ENCODE results near the gene CDC14B. TPM values are rescaled to one million over a fixed set of nuclear protein-coding genes. Genes with fewer than 3 reads are reported as not detected.

Gene CDC14B
- total and polyA plus RNA-seq, 2 of the 4 experiments (the other 2 are of a cell fraction): 9.7 to 26.3 TPM

- no peak overlapping the region for H3K56ac ChIP-seq (ENCODE audit: extremely low read depth, insufficient read depth, low read length)
- no peak for TF ChIP-seq CTCF (conservative IDR thresholded peaks at IDR 0.05; ENCODE audit: low read depth, low read length)
- TF ChIP-seq CEBPB (IDR thresholded peaks at IDR 0.05; ENCODE audit: low read depth, low read length): peak; percentile 94
- no peak for TF ChIP-seq ELK1 (IDR thresholded peaks at IDR 0.05; ENCODE audit: borderline replicate concordance, low read depth, low read length)
- no peak overlapping the region for H2AFZ ChIP-seq (replicated peaks; ENCODE audit: low read length, poor library complexity)
- dilution Hi-C loops (cut with HindIII; ENCODE audit: low sequenced_read_pairs, unreplicated experiment) (no loop called here), in situ Hi-C loops (cut with MboI; ENCODE audit: low sequenced_read_pairs) (no loop called here), intact Hi-C loops (cut with micrococcal nuclease) (loop anchor here (5.0 kb wide), 1 partner anchor 41 kb away; no protein-coding TSS in a partner anchor)
- H3K9me3 ChIP-seq (ENCODE audit: control insufficient read depth, insufficient read depth, low read length): no peaks in the 10 kb centered on the region
- DNase-seq (peak; percentile 22), ATAC-seq (ENCODE audit: low read depth) (peak; percentile 34; the same call in 1 of the 2 replicates)
- H2BK120ac ChIP-seq (ENCODE audit: low read depth, low read length): no peak overlapping the region
- H3K4ac ChIP-seq (ENCODE audit: low read depth, low read length): peak overlapping the region; percentile 14; the same call in 1 of the 2 replicates
- no peaks in the 10 kb centered on the region for H3K27me3 ChIP-seq (ENCODE audit: control insufficient read depth, insufficient read depth, low read length)
- H3K18ac ChIP-seq (ENCODE audit: low read depth, low read length): peak overlapping the region; percentile 48
- H3K4me3 ChIP-seq (ENCODE audit: insufficient read depth, low read depth, low read length): no peak overlapping the region
- H4K20me1 ChIP-seq (ENCODE audit: insufficient read depth, low read length): no peaks in the 10 kb centered on the region; the same call in 1 of the 2 replicates
- H3K4me2 ChIP-seq (ENCODE audit: low read depth, low read length): peak overlapping the region; percentile 48
- H3K4me1 ChIP-seq (ENCODE audit: control insufficient read depth, insufficient read depth, low read length): peaks cover 15% of the 10 kb centered on the region
- no CpG with 5 or more reads among the region's 5 CpGs for WGBS, 2 experiments (ENCODE audit: extremely low coverage in 2 of 2, insufficient read length in 1 of 2)
- H2BK15ac ChIP-seq (ENCODE audit: low read depth, low read length): peak overlapping the region; percentile 63; the same call in 1 of the 3 replicates
- peak overlapping the region in 1 of 2 experiments; percentile 2; a peak in 1 of 4 replicates for H4K8ac ChIP-seq (ENCODE audit: low read depth in 2 of 2, low read length in 2 of 2)
- H3K36me3 ChIP-seq (ENCODE audit: control insufficient read depth, insufficient read depth, low read length): peaks cover 3% of the 10 kb centered on the region
- POLR2A ChIA-PET (ENCODE audit: unreplicated experiment): no interaction called here
- no peak overlapping the region for H2BK20ac ChIP-seq (ENCODE audit: low read depth, low read length)
- peak overlapping the region; percentile 60 for H2BK5ac ChIP-seq (ENCODE audit: low read depth, low read length, poor library complexity, severe bottlenecking)
- peak overlapping the region; percentile 43; the same call in 1 of the 2 replicates for H3K27ac ChIP-seq (ENCODE audit: insufficient read depth, low read length)
- peak overlapping the region; percentile 34 for H4K91ac ChIP-seq (ENCODE audit: insufficient read depth, low read depth, low read length)
- no peak overlapping the region for H3K23ac ChIP-seq (ENCODE audit: low read depth, low read length)
- no TSS peak for BruUV-seq (replicated peaks)
- H2AK5ac ChIP-seq (ENCODE audit: low read depth, low read length): peak overlapping the region; percentile 23; the same call in 1 of the 2 replicates
- H3K14ac ChIP-seq (replicated peaks; ENCODE audit: low read depth, low read length): no peak overlapping the region; the same call in 1 of the 2 replicates
- peaks cover 0 to 14% of the 10 kb centered on the region in 2 experiments; a peak in 2 of 4 replicates for H3K79me1 ChIP-seq (ENCODE audit: low read depth in 1 of 2, low read length in 2 of 2)
- H2AK9ac ChIP-seq (replicated peaks; ENCODE audit: low read depth, low read length, poor library complexity): no peak overlapping the region
- H4K5ac ChIP-seq (ENCODE audit: low read depth, low read length): peak overlapping the region; percentile 53; the same call in 1 of the 2 replicates
- peaks cover 13% of the 10 kb centered on the region for H3K9me1 ChIP-seq (ENCODE audit: insufficient read depth, low read length)
- CTCF ChIA-PET: interaction anchor here (1.2 kb wide), 2 partner anchors 63 to 66 kb away, joined by 3 read pairs; partner anchors contain the start of gene HABP4
- no peak overlapping the region for H3K9ac ChIP-seq (ENCODE audit: low read depth, low read length)
Observed at GRCh38 chr9:96515621-96516470, 103.8 kb downstream of the CDC14B start.

Data from IMR-90 (cell line).